ENCODE measurements around the gene GBA3.

Gene GBA3

DNA sequence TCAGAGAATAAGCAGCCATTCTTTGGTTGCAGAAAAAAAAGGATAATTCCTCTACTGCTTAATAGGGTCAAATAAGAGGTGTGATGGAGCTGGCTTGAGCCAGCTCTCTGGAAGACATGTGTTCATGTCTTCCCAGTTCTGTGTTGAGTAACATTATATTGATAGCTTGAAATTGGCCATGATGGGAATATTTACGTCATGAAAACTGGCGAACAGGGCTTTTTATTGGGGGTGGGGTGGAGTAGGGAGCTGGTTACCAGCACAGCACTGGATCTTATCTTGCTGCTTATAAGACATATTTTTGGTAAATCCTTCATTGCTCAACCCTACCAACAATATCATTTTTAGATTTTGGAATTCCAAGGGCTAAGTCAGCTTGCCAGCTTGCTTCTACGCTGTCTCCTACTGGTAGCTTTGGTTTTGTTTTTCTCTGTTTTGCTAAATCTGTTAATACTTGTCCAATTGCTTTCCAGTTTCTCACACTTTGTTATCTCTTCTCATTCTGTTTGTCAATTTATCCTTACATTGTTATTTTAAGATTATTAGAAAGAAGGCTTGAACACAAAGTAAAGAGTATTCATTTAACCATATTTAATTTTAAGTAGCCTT is 25.3 kb upstream of the GBA3 start:
- TF ChIP-seq, protein P1, sequence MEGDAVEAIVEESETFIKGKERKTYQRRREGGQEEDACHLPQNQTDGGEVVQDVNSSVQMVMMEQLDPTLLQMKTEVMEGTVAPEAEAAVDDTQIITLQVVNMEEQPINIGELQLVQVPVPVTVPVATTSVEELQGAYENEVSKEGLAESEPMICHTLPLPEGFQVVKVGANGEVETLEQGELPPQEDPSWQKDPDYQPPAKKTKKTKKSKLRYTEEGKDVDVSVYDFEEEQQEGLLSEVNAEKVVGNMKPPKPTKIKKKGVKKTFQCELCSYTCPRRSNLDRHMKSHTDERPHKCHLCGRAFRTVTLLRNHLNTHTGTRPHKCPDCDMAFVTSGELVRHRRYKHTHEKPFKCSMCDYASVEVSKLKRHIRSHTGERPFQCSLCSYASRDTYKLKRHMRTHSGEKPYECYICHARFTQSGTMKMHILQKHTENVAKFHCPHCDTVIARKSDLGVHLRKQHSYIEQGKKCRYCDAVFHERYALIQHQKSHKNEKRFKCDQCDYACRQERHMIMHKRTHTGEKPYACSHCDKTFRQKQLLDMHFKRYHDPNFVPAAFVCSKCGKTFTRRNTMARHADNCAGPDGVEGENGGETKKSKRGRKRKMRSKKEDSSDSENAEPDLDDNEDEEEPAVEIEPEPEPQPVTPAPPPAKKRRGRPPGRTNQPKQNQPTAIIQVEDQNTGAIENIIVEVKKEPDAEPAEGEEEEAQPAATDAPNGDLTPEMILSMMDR (IDR thresholded peaks at IDR 0.05; ENCODE audit: borderline replicate concordance, insufficient read depth, low read depth, low read length): no peak
- no peak overlapping the region for H3K4me3 ChIP-seq (ENCODE audit: low read depth, low read length)

DNA sequence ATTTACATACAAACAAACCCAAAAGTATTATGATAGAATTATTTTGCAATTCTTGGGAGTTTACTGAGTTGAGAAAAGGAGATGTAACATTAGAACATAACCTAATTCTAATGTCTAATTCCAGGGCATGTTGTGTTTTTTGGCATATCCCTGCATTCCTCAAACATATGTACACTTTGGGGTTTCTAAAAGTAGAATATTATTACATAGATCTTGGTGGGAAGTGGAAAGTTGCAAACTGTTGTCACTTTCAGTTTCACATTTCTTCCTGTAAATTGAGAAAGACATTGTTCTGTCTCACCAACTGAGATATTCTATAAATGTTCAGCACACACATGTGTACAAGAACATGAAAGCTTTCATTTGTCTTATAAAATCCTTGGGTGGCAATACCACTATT is 24.4 kb upstream of the GBA3 start:
- TF ChIP-seq, protein P1 (IDR thresholded peaks at IDR 0.05; ENCODE audit: borderline replicate concordance, insufficient read depth, low read depth, low read length): no peak
- no peak overlapping the region for H3K4me3 ChIP-seq (ENCODE audit: low read depth, low read length)

DNA sequence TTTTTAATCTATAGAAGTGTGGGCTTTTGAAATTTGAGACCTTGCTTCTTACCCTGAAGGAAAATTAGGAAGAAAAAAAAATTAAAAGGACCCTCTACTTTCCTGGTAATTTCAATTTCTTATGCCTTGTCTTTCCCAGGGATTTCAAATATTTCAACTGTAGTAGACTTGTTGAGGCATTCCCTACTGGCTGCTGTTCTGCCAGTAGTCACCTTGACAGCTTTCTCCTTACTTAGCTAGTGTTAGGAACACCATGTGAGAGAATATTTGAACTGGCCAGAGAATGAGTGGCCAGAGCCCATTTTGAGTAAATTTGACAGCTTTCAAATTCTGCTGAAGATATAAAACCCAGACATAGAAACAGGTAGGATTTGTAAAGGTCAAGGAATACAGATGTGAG is 24.0 kb upstream of the GBA3 start:
- TF ChIP-seq, protein P1 (IDR thresholded peaks at IDR 0.05; ENCODE audit: borderline replicate concordance, insufficient read depth, low read depth, low read length): no peak
- no peak overlapping the region for H3K4me3 ChIP-seq (ENCODE audit: low read depth, low read length)

DNA sequence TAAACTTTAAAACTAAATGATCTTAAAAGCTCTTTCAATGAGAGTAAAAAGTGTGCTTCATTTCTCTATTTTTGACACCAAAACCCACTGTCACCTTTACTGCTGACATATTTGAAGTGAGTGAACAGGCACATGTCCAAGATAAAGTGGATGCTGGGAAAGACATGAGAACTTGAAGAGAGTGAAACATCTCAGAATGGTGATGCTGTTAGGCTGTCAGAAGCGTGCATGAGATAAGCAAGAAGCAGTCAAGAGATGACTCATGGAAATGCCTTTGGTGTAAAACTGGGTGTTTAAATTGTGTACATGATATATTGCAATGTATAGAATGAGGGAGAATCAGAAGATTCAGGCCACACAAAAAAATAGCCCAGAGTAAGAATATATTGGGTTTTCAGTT is 21.8 kb upstream of the GBA3 start:
- TF ChIP-seq, protein P1 (IDR thresholded peaks at IDR 0.05; ENCODE audit: borderline replicate concordance, insufficient read depth, low read depth, low read length): no peak
- no peak overlapping the region for H3K4me3 ChIP-seq (ENCODE audit: low read depth, low read length)

DNA sequence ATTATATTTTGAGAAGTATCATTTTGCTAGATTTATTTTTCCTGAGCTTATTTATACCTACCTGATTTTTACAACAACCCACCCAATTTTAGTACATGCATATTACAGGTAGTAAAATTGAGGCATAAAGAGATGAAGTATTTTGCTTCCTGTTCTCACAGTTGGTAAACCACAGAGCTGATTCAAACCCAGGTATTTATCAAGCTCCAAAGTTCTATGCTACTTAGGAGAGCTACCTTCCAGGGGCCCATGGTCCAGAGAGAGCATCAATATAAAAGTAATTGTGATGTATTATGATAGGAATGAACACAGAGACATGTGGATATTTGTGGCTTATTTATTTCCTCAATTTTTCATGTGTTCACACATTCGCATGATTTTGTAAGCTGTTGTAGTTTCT is 20.2 kb upstream of the GBA3 start:
- TF ChIP-seq, protein P1 (IDR thresholded peaks at IDR 0.05; ENCODE audit: borderline replicate concordance, insufficient read depth, low read depth, low read length): no peak
- H3K4me3 ChIP-seq (ENCODE audit: low read depth, low read length): no peak overlapping the region

DNA sequence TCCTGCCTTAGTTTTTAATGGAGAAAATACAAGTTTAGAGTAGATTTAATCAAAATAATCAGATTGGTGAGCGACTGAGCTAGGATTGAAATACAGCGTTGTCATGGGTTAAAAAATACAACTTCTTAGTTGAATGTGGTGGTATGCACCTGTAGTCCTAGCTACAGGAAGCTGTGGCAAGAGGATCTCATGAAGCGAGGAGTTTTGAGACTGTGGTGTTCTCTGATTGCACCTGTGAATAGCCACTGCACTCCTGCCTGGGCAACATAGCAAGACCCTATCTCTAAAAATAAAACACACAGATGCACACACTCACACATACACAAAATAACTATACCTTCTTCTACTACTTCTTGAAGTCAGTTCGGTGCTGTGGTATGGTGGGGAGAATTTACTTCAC is 19.8 kb upstream of the GBA3 start:
- TF ChIP-seq, protein P1 (IDR thresholded peaks at IDR 0.05; ENCODE audit: borderline replicate concordance, insufficient read depth, low read depth, low read length): no peak
- H3K4me3 ChIP-seq (ENCODE audit: low read depth, low read length): no peak overlapping the region

DNA sequence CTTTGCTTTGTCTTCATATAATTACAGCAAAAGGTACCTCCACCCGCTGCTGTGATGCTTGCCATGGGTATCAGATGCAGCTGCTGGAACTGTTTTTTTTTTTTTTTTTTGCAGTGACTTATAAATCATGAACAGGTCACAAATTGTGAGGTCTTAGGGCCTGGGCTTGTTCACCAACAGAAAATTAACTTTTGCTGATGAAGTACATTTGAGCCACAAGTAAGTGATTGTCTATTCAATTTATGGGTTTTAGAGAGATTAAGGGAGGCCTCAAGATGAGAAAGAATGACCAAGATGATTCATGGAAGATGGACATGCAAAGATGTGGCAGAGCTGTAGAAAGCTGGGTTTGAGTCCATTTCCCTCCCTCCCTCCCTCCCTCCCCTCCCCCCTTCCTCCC is 18.0 kb upstream of the GBA3 start:
- H3K4me3 ChIP-seq (ENCODE audit: low read depth, low read length): no peak overlapping the region
- TF ChIP-seq, protein P1 (IDR thresholded peaks at IDR 0.05; ENCODE audit: borderline replicate concordance, insufficient read depth, low read depth, low read length): no peak
